ENCODE results near the gene BDH2.

BDH2 gene

GRCh38 chr4:103052779-103053178, 46.9 kb downstream of the BDH2 start:
- TF ChIP-seq POLR2AphosphoS5 (IDR thresholded peaks at IDR 0.05; ENCODE audit: low read depth, low read length) (no peak), REST (IDR thresholded peaks at IDR 0.05; ENCODE audit: insufficient read depth in 1 of 2, low read depth in 2 of 2, low read length in 2 of 2) (no peak), FOXP2 (optimal IDR thresholded peaks at IDR 0.05; ENCODE audit: borderline replicate concordance, extremely low read depth, extremely low read length, insufficient read depth) (no peak), SIN3A (IDR thresholded peaks at IDR 0.05; ENCODE audit: borderline replicate concordance, insufficient read depth, low read length) (no peak), TAF1 (IDR thresholded peaks at IDR 0.05; ENCODE audit: borderline replicate concordance, insufficient read depth, low read length) (no peak)

- TF ChIP-seq REST (IDR thresholded peaks at IDR 0.05; ENCODE audit: insufficient read depth in 1 of 2, low read depth in 2 of 2, low read length in 2 of 2) (no peak), POLR2AphosphoS5 (IDR thresholded peaks at IDR 0.05; ENCODE audit: low read depth, low read length) (no peak), SIN3A (IDR thresholded peaks at IDR 0.05; ENCODE audit: borderline replicate concordance, insufficient read depth, low read length) (no peak), TAF1 (IDR thresholded peaks at IDR 0.05; ENCODE audit: borderline replicate concordance, insufficient read depth, low read length) (no peak), FOXP2 (optimal IDR thresholded peaks at IDR 0.05; ENCODE audit: borderline replicate concordance, extremely low read depth, extremely low read length, insufficient read depth) (no peak)
Measured at GRCh38 chr4:103052145-103052544, 47.5 kb downstream of the BDH2 start.

- TF ChIP-seq TAF1 (IDR thresholded peaks at IDR 0.05; ENCODE audit: borderline replicate concordance, insufficient read depth, low read length) = no peak
- no peak for TF ChIP-seq POLR2AphosphoS5 (IDR thresholded peaks at IDR 0.05; ENCODE audit: low read depth, low read length)
- no peak for TF ChIP-seq REST (IDR thresholded peaks at IDR 0.05; ENCODE audit: insufficient read depth in 1 of 2, low read depth in 2 of 2, low read length in 2 of 2)
- TF ChIP-seq FOXP2 (optimal IDR thresholded peaks at IDR 0.05; ENCODE audit: borderline replicate concordance, extremely low read depth, extremely low read length, insufficient read depth) = no peak
- no peak for TF ChIP-seq SIN3A (IDR thresholded peaks at IDR 0.05; ENCODE audit: borderline replicate concordance, insufficient read depth, low read length)
Measured at GRCh38 chr4:103050736-103051436, 48.7 kb downstream of the BDH2 start.

- no peak for TF ChIP-seq TAF1 (IDR thresholded peaks at IDR 0.05; ENCODE audit: borderline replicate concordance, insufficient read depth, low read length)
- TF ChIP-seq FOXP2 (optimal IDR thresholded peaks at IDR 0.05; ENCODE audit: borderline replicate concordance, extremely low read depth, extremely low read length, insufficient read depth) = no peak
- TF ChIP-seq POLR2AphosphoS5 (IDR thresholded peaks at IDR 0.05; ENCODE audit: low read depth, low read length) = no peak
- no peak for TF ChIP-seq REST (IDR thresholded peaks at IDR 0.05; ENCODE audit: insufficient read depth in 1 of 2, low read depth in 2 of 2, low read length in 2 of 2)
- no peak for TF ChIP-seq SIN3A (IDR thresholded peaks at IDR 0.05; ENCODE audit: borderline replicate concordance, insufficient read depth, low read length)
Measured at GRCh38 chr4:103046416-103047290, 53.0 kb downstream of the BDH2 start.

Measured in PFSK-1 (cell line).